Brain pericyte (primary cell): Measurements from ENCODE around the gene SERPINB11.
"Not testable (repeated sequence)": the region's sequence is repeated elsewhere in the genome, so short reads cannot be mapped to it uniquely, and the experiment has no call there.

Experiments
- DNase-seq: peaks from one replicate; pipeline ENCODE4 v3.0.0-alpha.2; 2012; ENCODE audit warnings: low read depth, low spot score

Gene SERPINB11

GRCh38 chr18:63702660-63703059 is at the start of gene SERPINB11:
Gene SERPINB11 (plus strand): TSS chr18:63702960. CDS start chr18:63710194, 7,234 bp downstream.
- DNase-seq, result no peak

- DNase-seq, result not testable (repeated sequence)
Observed at GRCh38 chr18:63658920-63659319, 43.8 kb upstream of the SERPINB11 start.

GRCh38 chr18:63661750-63662149 is 41.0 kb upstream of the SERPINB11 start, which contains the start of gene SERPINB3:
Gene SERPINB3 (minus strand): TSS chr18:63661893. CDS start chr18:63661216, 677 bp downstream.
- DNase-seq, result not testable (repeated sequence)

- DNase-seq, result no peak
Observed at GRCh38 chr18:63664571-63664970, 38.2 kb upstream of the SERPINB11 start.

GRCh38 chr18:63676526-63677323 is 26.0 kb upstream of the SERPINB11 start:
- DNase-seq, result no peak

- DNase-seq, result no peak
Observed at GRCh38 chr18:63677500-63678225, 25.1 kb upstream of the SERPINB11 start.

- no peak for DNase-seq
Observed at GRCh38 chr18:63679820-63680606, 22.7 kb upstream of the SERPINB11 start.

- DNase-seq, result no peak
Observed at GRCh38 chr18:63681449-63682340, 21.1 kb upstream of the SERPINB11 start.

GRCh38 chr18:63683152-63683551 is 19.6 kb upstream of the SERPINB11 start:
- DNase-seq, result peak; percentile 15

- no peak for DNase-seq
Observed at GRCh38 chr18:63683890-63684289, 18.9 kb upstream of the SERPINB11 start.

- no peak for DNase-seq
Observed at GRCh38 chr18:63684718-63685117, 18.0 kb upstream of the SERPINB11 start.

GRCh38 chr18:63686871-63687270 is 15.9 kb upstream of the SERPINB11 start:
- DNase-seq, result no peak

- DNase-seq, result no peak
Observed at GRCh38 chr18:63689064-63689463, 13.7 kb upstream of the SERPINB11 start.

GRCh38 chr18:63697097-63697660 is 5.6 kb upstream of the SERPINB11 start:
- DNase-seq, result no peak

GRCh38 chr18:63700501-63700900 is 2.3 kb upstream of the SERPINB11 start:
- DNase-seq, result no peak

GRCh38 chr18:63701952-63702351 is 808 bp upstream of the SERPINB11 start:
- no peak for DNase-seq

GRCh38 chr18:63705401-63705800 is 2.6 kb downstream of the SERPINB11 start:
- no peak for DNase-seq

- DNase-seq, result no peak
Observed at GRCh38 chr18:63707816-63708215, 5.1 kb downstream of the SERPINB11 start.

GRCh38 chr18:63708650-63709049 is 5.9 kb downstream of the SERPINB11 start:
- no peak for DNase-seq

- DNase-seq, result no peak
Observed at GRCh38 chr18:63725682-63726480, 23.1 kb downstream of the SERPINB11 start.
